Spleen (tissue), 7 donors: Measurements from ENCODE around the gene FBXO34.

Experiments
- CTCF ChIP-seq, 11 experiments: fragments of 200-600 bp in 7 of 11; fragments of 450-650 bp in 4 of 11; sonication (generic) in 4 of 11; IDR thresholded peaks in 8 of 11; conservative IDR thresholded peaks in 3 of 11; 1 replicate in 7 of 11; 2 replicates in 4 of 11; pipeline versions ENCODE4 v1.4.0 to v1.8.0; 2016 to 2021; ENCODE audit warnings: antibody characterized with exemption in 11 of 11, inconsistent platforms in 4 of 11, mild to moderate bottlenecking in 1 of 11
- POLR2A ChIP-seq, 3 donors: fragments of 450-650 bp; IDR thresholded peaks; one replicate each; pipeline ENCODE4 v1.5.1; 2017; ENCODE audit warnings: antibody characterized with exemption in 3 of 3, mild to moderate bottlenecking in 1 of 3
- POLR2AphosphoS5 ChIP-seq, 3 donors: sonication (generic); formaldehyde crosslinking; IDR thresholded peaks; one replicate each; pipeline ENCODE4 v1.5.1; 2017; ENCODE audit warnings: antibody characterized with exemption in 3 of 3
- donor health status: DM: no; HTN: no; CAD: no; lungs with moderate emphysema.
- donor health status: DM: no; HTN: no; CAD: no.
- donor health status: DM: no; HTN: no; CAD: no.

GRCh38 chr14:55291480-55292081, 20.4 kb downstream of the FBXO34 start:
- no peak for TF ChIP-seq POLR2AphosphoS5 (IDR thresholded peaks at IDR 0.05)
- no peak for TF ChIP-seq POLR2A (IDR thresholded peaks at IDR 0.05)
- no peak for TF ChIP-seq CTCF (IDR thresholded peaks at IDR 0.05 in 8 of 11, conservative IDR thresholded peaks at IDR 0.05 in 3 of 11)
